GM19238 (cell line): Measurements from ENCODE around the gene ADGRF5.

ENCODE experiments used
- DNase-seq: peaks from one replicate; pipeline ENCODE4 v3.0.0; 2011; ENCODE audit warnings: low spot score; ENCODE audit not compliant: insufficient read length

Gene ADGRF5

GRCh38 chr6:46930331-46930730 lies 8.6 kb upstream of the ADGRF5 start:
- DNase-seq, result no peak

- no peak for DNase-seq
Measured at GRCh38 chr6:46927066-46927465, 5.3 kb upstream of the ADGRF5 start.

- DNase-seq, result no peak
Measured at GRCh38 chr6:46926481-46926880, 4.7 kb upstream of the ADGRF5 start.

GRCh38 chr6:46925563-46926253 lies 4.0 kb upstream of the ADGRF5 start:
- no peak for DNase-seq

- no peak for DNase-seq
Measured at GRCh38 chr6:46923476-46923875, 1.7 kb upstream of the ADGRF5 start.

GRCh38 chr6:46921059-46921458 lies 679 bp downstream of the ADGRF5 start:
- DNase-seq, result no peak

- no peak for DNase-seq
Measured at GRCh38 chr6:46918806-46919205, 2.9 kb downstream of the ADGRF5 start.

- no peak for DNase-seq
Measured at GRCh38 chr6:46917002-46917545, 4.7 kb downstream of the ADGRF5 start.

- DNase-seq, result no peak
Measured at GRCh38 chr6:46915866-46916265, 5.9 kb downstream of the ADGRF5 start.

GRCh38 chr6:46915380-46915779 lies 6.4 kb downstream of the ADGRF5 start:
- DNase-seq, result no peak

- DNase-seq, result no peak
Measured at GRCh38 chr6:46914279-46914810, 7.4 kb downstream of the ADGRF5 start.

GRCh38 chr6:46909371-46909770 lies 12.4 kb downstream of the ADGRF5 start:
- DNase-seq, result no peak

- DNase-seq, result no peak
Measured at GRCh38 chr6:46906776-46907175, 15.0 kb downstream of the ADGRF5 start.

GRCh38 chr6:46904117-46904516 lies 17.6 kb downstream of the ADGRF5 start:
- DNase-seq, result no peak

GRCh38 chr6:46903175-46903574 lies 18.6 kb downstream of the ADGRF5 start:
- no peak for DNase-seq

- no peak for DNase-seq
Measured at GRCh38 chr6:46901882-46902314, 19.8 kb downstream of the ADGRF5 start.

GRCh38 chr6:46900266-46900665 lies 21.5 kb downstream of the ADGRF5 start:
- DNase-seq, result no peak

- DNase-seq, result no peak
Measured at GRCh38 chr6:46899659-46900058, 22.1 kb downstream of the ADGRF5 start.

GRCh38 chr6:46898006-46898405 lies 23.7 kb downstream of the ADGRF5 start:
- no peak for DNase-seq

- DNase-seq, result no peak
Measured at GRCh38 chr6:46896871-46897270, 24.9 kb downstream of the ADGRF5 start.

- no peak for DNase-seq
Measured at GRCh38 chr6:46895930-46896329, 25.8 kb downstream of the ADGRF5 start.

- DNase-seq, result no peak
Measured at GRCh38 chr6:46894433-46894832, 27.3 kb downstream of the ADGRF5 start.

- no peak for DNase-seq
Measured at GRCh38 chr6:46893648-46894047, 28.1 kb downstream of the ADGRF5 start.
